ES-I3 (cell line): ENCODE measurements around the gene PAK2.
A peak's percentile ranks its signal among the peaks of the same experiment; 100 is the strongest.
"Not testable (repeated sequence)": the region's sequence is repeated elsewhere in the genome, so short reads cannot be mapped to it uniquely, and the experiment has no call there.

ENCODE experiments used
- H3K36me3 ChIP-seq: 2 replicates; pipeline ENCODE4 v1.6.1; 2013; ENCODE audit warnings: mild to moderate bottlenecking, low read length, control low read depth, moderate library complexity; ENCODE audit not compliant: insufficient read depth
- H3K4me1 ChIP-seq: 2 replicates; pipeline ENCODE4 v1.6.1; 2013; ENCODE audit warnings: mild to moderate bottlenecking, control low read depth, low read length; ENCODE audit not compliant: insufficient read depth
- H3K9ac ChIP-seq: 2 replicates; pipeline ENCODE4 v1.6.1; 2013; ENCODE audit warnings: low read depth, mild to moderate bottlenecking, low read length, moderate library complexity
- H3K9me3 ChIP-seq: 2 replicates; pipeline ENCODE4 v1.6.1; 2013; ENCODE audit warnings: mild to moderate bottlenecking, low read length, moderate library complexity; ENCODE audit not compliant: control insufficient read depth, insufficient read depth

PAK2 gene

GRCh38 chr3:196712514-196713413 lies 26.9 kb upstream of the PAK2 start:
- Histone ChIP-seq H3K36me3 (no peaks in the 10 kb centered on the region), H3K9me3 (no peaks in the 10 kb centered on the region), H3K9ac (peak overlapping the region; percentile 92), H3K4me1 (no peaks in the 10 kb centered on the region)

- H3K9ac ChIP-seq, H3K4me1 ChIP-seq, H3K9me3 ChIP-seq, H3K36me3 ChIP-seq: not testable (repeated sequence)
Observed at GRCh38 chr3:196717162-196717561, 22.5 kb upstream of the PAK2 start.

GRCh38 chr3:196721097-196721496 lies 18.6 kb upstream of the PAK2 start:
- Histone ChIP-seq H3K9me3 (peaks cover 3% of the 10 kb centered on the region; the same call in 1 of the 2 replicates), H3K4me1 (no peaks in the 10 kb centered on the region), H3K36me3 (no peaks in the 10 kb centered on the region)

GRCh38 chr3:196726788-196727675 lies 12.6 kb upstream of the PAK2 start:
- H3K4me1 ChIP-seq = no peaks in the 10 kb centered on the region
- H3K9me3 ChIP-seq = no peaks in the 10 kb centered on the region
- H3K9ac ChIP-seq = no peak overlapping the region
- no peaks in the 10 kb centered on the region for H3K36me3 ChIP-seq

More at GRCh38 chr3:196721097-196721496, 18.6 kb upstream of the PAK2 start:
- no peak overlapping the region for H3K9ac ChIP-seq

GRCh38 chr3:196735751-196736150 lies 3.9 kb upstream of the PAK2 start:
- Histone ChIP-seq H3K9me3 (no peaks in the 10 kb centered on the region), H3K36me3 (no peaks in the 10 kb centered on the region), H3K9ac (no peak overlapping the region)

GRCh38 chr3:196736670-196737374 lies 2.8 kb upstream of the PAK2 start:
- Histone ChIP-seq H3K9me3 (no peaks in the 10 kb centered on the region), H3K4me1 (peaks cover 5% of the 10 kb centered on the region; the same call in 1 of the 2 replicates), H3K9ac (no peak overlapping the region), H3K36me3 (no peaks in the 10 kb centered on the region)

More at GRCh38 chr3:196735751-196736150, 3.9 kb upstream of the PAK2 start:
- no peaks in the 10 kb centered on the region for H3K4me1 ChIP-seq

- no peaks in the 10 kb centered on the region for H3K9me3 ChIP-seq
- H3K4me1 ChIP-seq = peaks cover 5% of the 10 kb centered on the region; the same call in 1 of the 2 replicates
- no peaks in the 10 kb centered on the region for H3K36me3 ChIP-seq
- no peak overlapping the region for H3K9ac ChIP-seq
Observed at GRCh38 chr3:196737655-196738054, 2.0 kb upstream of the PAK2 start.

- Histone ChIP-seq H3K36me3 (no peaks in the 10 kb centered on the region), H3K4me1 (peaks cover 5% of the 10 kb centered on the region; the same call in 1 of the 2 replicates), H3K9ac (peak overlapping the region; percentile 94), H3K9me3 (no peaks in the 10 kb centered on the region)
Observed at GRCh38 chr3:196740481-196741248, 1.0 kb downstream of the PAK2 start.

GRCh38 chr3:196741249-196741889 lies 1.7 kb downstream of the PAK2 start:
- no peaks in the 10 kb centered on the region for H3K9me3 ChIP-seq
- H3K4me1 ChIP-seq = peaks cover 5% of the 10 kb centered on the region; the same call in 1 of the 2 replicates
- H3K36me3 ChIP-seq = no peaks in the 10 kb centered on the region
- H3K9ac ChIP-seq = peak overlapping the region; percentile 94

- not testable (repeated sequence) for H3K4me1 ChIP-seq, H3K36me3 ChIP-seq, H3K9me3 ChIP-seq, H3K9ac ChIP-seq
Observed at GRCh38 chr3:196743569-196743968, 3.9 kb downstream of the PAK2 start.

- Histone ChIP-seq H3K9ac (no peak overlapping the region), H3K4me1 (no peaks in the 10 kb centered on the region), H3K9me3 (no peaks in the 10 kb centered on the region; the same call in 1 of the 2 replicates), H3K36me3 (no peaks in the 10 kb centered on the region; the same call in 1 of the 2 replicates)
Observed at GRCh38 chr3:196749125-196749524, 9.5 kb downstream of the PAK2 start.

- peaks cover 25% of the 10 kb centered on the region for H3K9me3 ChIP-seq
- peaks cover 7% of the 10 kb centered on the region for H3K36me3 ChIP-seq
- no peaks in the 10 kb centered on the region for H3K4me1 ChIP-seq
- H3K9ac ChIP-seq = no peak overlapping the region
Observed at GRCh38 chr3:196753201-196753600, 13.5 kb downstream of the PAK2 start.
